HG02571 (cell line): ENCODE data around the gene ZNF285.
"Not testable (repeated sequence)": the region's sequence is repeated elsewhere in the genome, so short reads cannot be mapped to it uniquely, and the experiment has no call there.

ENCODE experiments used
- ATAC-seq: cut with Tn5 transposase; IDR thresholded peaks from one replicate; pipeline ENCODE4 v1.9.1; 2021; ENCODE audit warnings: mild to moderate bottlenecking, moderate library complexity; ENCODE audit not compliant: unreplicated experiment

Gene ZNF285

DNA sequence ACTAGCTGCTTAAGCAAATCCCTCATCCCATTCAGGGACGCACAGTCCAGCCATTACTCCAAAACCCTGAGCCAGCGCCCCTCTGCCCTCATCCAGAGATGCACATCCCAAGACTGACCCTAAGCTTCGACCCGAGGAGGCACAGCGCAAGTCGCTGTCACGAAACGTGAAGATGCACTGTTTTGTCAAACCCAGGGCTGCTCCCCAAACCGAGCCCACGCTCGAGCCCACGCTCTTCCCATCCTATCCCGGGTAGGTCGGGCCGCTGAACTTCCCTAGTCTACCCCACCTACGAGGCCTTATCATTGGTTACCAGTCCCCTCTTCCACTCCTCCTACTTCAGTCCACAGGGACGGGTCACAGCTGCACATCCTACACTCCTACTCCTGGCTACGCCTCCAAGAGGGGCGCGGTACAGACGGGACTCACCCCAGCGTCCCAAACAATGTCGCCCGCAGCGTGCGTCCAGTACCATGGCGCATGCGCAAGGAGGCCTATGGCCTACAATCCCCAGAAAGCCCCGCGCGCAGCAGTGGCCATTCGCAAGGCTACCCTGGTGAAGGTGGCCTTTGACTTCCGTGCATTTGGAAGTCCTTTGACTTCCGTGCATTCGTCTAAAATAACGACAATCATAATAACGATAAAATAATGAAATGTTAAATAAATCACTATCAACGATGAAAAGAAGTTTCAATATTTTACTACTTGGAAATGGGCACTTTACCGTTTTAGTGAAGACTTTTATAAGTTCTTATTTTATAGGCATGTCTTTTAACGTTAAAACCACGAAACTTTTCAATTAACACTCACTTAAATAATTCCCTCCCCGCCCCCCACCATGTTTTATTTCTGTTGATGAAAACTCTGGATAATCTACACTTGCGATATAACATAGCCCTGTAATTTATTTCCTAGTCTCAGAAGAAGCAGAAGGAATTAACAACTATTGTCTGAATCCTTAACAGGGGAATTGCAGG is at the start of gene ZNF285:
Gene ZNF285, minus strand, starts transcription at position 470 of the 977 bp plus-strand sequence. CDS start 4,395 bp downstream, outside the sequence.
- no peak for ATAC-seq

DNA sequence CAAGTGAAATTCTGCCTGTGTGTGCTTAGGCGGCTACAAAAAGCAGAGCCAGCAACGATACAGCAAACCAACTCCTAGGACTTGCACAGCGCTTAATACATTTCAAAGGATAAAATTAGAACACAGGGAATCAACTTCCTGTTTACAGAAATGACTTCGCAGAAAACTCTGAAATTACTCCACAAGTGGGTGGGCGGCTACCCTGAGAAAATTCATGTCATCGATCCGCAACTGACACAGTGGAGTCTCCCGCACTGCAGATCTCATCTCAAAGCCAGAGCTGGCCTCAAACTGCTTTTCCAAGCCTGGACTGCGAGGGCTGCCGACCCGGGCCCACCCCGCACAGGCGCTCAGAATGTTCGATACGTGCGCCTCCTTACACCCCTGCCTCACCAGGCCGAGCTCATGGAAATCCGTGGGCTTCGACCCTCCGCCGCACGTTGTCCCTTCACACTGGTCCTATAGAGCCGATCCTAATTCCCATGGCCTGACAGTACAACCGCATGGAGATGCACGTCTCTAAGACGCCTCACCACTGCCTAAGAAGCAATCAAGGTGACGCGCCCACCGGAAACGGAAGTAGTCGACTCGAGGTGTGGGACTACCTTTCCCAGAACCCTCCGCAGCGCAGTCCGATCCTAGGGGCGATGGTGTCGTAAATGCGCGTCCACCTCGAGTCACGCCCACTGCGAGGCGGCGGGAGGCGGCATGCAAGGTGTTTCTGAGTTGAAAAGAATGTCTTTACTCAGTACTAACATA is 46.7 kb upstream of the ZNF285 start, which contains the start of gene ZNF229:
Gene ZNF229, minus strand, starts transcription at position 557 of the 759 bp plus-strand sequence. CDS start 5,625 bp downstream, outside the sequence.
- ATAC-seq = no peak

GRCh38 chr19:44438441-44438840 is 37.0 kb upstream of the ZNF285 start:
- ATAC-seq = no peak

DNA sequence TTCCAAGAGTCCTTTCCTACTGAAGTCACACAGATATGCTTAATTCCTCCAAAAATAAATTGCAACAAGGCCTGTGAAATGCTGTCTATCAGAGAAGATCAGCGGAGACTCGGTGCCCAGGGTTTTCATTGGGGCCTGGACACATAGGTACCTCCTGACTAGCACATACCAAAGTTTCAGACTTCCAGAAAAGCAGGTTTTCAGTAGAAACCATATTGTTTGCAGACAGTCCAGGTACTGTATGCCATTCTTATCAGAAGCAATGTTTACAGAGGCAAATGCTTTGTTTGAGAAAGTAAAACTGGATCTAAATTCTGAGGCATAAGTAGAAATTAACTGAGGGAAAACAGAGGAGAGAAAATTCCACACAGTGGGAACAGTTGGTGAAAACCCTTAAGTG is 34.0 kb upstream of the ZNF285 start:
- ATAC-seq = no peak

DNA sequence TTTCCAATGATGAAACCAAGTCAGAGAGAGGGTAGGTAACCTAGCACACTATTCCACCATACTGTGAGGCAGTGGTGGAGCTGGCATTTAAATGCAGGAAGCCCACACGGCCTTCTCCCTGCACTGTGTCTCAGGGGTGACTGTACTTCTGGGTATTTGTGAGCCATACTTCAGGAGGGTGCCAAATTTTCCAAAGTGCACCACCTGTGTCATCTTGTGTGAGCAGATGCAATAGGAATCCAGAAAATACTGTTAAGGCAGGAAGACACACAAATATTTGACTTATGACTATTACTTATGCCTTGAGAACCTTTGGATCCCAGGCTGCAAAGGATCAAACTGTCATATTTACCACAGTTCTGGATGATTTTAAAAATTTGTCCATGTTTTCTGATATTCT is 29.5 kb upstream of the ZNF285 start:
- ATAC-seq = no peak

GRCh38 chr19:44415553-44415952 is 14.1 kb upstream of the ZNF285 start:
- ATAC-seq = not testable (repeated sequence)

GRCh38 chr19:44389268-44389667 is 12.1 kb downstream of the ZNF285 start:
- ATAC-seq = not testable (repeated sequence)

DNA sequence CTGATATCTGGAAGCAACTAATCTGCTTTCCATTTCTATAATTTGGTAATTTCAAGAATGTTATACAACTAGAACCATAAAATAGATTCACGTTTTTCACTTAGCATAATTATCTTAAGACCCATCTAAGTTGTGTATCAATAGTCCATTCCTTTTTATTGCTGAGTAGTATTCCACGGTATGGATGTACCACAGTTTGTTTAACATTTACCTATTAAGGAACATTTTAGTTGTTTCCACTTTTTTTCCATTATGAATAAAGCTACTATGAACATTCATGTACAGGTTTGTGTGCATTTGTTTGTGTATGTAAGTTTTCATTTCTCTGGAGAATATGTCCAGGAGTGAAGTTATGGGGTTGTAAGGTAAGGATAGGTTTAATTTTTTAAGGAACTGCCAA is 26.6 kb downstream of the ZNF285 start:
- ATAC-seq = no peak

- ATAC-seq = no peak
These were observed 29.5 kb downstream of the ZNF285 start for GRCh38 chr19:44371815-44372480.

DNA sequence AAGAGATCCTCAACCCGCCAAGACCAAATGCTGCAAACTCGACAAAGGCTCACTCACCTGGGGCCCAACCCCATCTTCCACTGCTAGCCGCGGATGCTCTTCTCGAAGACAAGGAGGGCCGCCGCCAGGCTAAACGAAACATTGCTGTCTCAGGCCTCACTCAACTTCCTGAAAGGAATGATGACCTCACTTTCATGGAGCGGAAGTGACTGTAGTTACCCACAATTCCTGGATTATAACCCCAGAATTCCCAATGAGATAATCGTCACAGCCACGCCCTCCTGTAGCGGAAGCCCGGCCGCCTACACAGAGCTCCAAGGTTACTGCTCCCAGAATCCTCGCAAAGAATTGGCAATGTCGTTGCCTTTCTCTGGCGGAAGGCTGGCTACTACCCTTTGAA is 34.4 kb downstream of the ZNF285 start:
- ATAC-seq = no peak

DNA sequence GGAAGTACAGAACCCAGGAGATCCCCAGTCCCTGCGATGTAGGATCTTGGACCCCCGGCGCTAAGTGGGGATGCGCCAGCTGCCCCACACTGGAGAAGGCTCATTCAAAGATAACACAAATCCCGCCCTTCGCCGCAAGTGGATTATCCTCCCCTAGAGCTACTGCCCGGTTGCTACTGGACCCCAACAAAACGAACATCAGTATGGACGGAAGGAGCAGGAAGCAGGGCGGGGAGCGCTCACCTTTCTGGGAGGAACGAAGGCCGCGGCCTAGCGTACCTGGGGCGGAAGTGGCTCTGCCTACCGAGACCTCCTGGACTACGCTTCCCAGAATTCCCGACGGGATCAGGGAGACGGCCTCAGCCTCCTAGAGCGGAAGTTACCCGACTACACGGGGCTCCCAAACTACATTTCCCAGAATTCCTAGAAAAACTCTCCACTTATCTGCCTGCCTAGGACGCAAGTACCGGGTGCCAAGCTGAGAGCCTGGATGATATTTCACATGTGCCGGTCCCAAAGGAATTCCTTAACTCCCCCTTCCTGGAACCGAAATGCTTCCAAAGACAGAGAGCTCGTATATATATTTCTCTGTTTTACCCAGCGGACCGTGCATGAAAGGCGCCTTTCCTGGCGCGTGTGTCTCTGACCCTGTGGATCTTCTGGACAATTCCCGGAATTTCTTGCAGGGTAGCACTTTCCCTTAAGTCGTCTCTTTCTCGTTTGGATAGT is 44.9 kb downstream of the ZNF285 start, which contains the start of gene ZNF112:
Gene ZNF112, minus strand, starts transcription at position 298 of the 729 bp plus-strand sequence. CDS start 16,141 bp downstream, outside the sequence.
- no peak for ATAC-seq

GRCh38 chr19:44346556-44346955 is 54.9 kb downstream of the ZNF285 start:
- ATAC-seq = no peak

DNA sequence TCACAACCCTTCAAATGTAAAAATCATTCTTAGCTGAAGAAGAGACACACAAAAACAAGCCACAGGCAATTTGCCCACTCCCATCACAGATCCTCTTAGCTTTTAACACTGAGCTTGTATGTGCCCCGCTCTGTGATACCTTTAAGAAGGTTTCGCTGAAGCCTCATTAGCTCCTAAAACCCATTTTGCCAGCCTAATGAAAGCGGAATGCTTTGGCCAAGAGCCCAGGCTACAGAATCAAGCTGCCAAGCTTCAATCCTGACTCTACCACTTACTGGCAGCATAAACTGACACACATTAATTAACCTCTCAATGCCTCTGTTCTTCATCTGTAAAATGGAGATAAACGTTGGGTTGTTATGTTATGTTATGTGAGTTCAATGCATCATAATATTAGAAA is 55.4 kb downstream of the ZNF285 start:
- no peak for ATAC-seq

- ATAC-seq = no peak
These were observed 57.2 kb downstream of the ZNF285 start for GRCh38 chr19:44344255-44344654.

DNA sequence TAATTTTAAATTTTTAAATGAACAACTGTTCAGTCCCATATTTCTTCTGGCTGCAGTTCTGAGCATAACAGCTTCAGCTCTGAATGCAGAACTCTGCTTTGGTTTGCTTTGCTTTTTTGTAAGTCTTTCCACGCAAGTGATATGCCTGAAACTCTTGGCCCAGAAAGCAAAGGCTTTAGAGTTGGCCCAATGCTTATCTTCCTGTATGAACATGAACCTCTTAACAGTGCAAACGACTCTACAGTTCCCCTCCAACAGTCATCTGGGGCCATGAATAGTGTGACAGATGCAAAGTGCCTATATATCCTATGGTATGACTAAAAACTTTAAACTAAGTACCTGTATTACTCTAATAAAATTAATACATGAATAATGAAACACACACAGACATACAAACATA is 59.6 kb downstream of the ZNF285 start:
- no peak for ATAC-seq

- not testable (repeated sequence) for ATAC-seq
These were observed 66.8 kb downstream of the ZNF285 start for GRCh38 chr19:44334639-44335038.
